ENCODE measurements around the gene SOST.
A peak's percentile ranks its signal among the peaks of the same experiment; 100 is the strongest.

SOST gene

DNA sequence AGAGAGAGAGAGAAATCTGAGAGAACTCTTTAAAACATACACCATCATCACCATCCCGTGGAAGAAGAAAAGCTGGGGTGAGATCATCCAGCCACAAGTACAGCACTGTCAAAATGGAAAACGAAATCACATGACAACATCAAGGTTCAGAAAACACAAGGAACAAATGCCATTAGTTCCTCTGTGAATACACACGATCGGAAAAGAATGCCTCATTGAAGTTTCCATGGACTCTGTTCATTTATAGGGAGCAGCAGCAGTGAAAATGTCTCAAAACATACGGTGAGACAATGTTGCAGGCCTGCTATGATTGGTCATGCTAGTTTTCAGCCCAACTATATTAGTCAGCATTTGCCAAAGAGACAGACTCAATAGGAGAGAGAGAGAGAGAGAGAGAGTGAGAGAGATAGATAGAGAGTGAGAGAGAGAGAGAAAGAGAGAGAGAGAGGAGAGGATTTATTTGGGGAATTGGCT, 26.1 kb upstream of the SOST start:
- Mint-ChIP-seq H3K9me3 (no peaks in the 10 kb centered on the region), H3K4me1 (ENCODE audit: low read depth) (peaks cover 2% of the 10 kb centered on the region), H3K36me3 (ENCODE audit: low read depth) (no peaks in the 10 kb centered on the region), H3K27ac (no peak overlapping the region), H3K27me3 (ENCODE audit: low read depth) (peaks cover 49% of the 10 kb centered on the region), H3K4me3 (no peak overlapping the region)
- no peak for DNase-seq (ENCODE audit: low spot score)

DNA sequence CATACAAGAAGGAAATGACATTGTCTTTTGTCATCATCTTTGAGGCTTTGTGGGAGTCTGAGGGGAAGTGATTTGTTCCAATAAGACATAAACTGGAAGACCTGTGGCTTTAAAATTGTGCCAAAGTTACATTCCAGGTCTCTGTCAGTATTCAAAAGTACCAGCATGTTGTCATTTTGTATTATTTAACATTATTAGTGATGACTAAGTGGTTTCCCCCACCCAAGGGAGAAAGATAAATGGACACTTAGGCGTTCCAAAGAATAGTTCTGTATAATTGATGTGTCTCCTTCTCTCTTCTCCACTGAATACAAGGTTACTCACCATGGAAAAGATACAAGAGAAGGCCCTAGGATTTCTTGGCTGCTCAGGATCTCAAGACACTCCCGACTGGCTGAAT, 25.5 kb upstream of the SOST start:
- no peak for DNase-seq (ENCODE audit: low spot score)
- Mint-ChIP-seq H3K4me1 (ENCODE audit: low read depth) (peaks cover 2% of the 10 kb centered on the region), H3K9me3 (no peaks in the 10 kb centered on the region), H3K27me3 (ENCODE audit: low read depth) (peaks cover 54% of the 10 kb centered on the region), H3K36me3 (ENCODE audit: low read depth) (no peaks in the 10 kb centered on the region), H3K27ac (no peak overlapping the region), H3K4me3 (no peak overlapping the region)

DNA sequence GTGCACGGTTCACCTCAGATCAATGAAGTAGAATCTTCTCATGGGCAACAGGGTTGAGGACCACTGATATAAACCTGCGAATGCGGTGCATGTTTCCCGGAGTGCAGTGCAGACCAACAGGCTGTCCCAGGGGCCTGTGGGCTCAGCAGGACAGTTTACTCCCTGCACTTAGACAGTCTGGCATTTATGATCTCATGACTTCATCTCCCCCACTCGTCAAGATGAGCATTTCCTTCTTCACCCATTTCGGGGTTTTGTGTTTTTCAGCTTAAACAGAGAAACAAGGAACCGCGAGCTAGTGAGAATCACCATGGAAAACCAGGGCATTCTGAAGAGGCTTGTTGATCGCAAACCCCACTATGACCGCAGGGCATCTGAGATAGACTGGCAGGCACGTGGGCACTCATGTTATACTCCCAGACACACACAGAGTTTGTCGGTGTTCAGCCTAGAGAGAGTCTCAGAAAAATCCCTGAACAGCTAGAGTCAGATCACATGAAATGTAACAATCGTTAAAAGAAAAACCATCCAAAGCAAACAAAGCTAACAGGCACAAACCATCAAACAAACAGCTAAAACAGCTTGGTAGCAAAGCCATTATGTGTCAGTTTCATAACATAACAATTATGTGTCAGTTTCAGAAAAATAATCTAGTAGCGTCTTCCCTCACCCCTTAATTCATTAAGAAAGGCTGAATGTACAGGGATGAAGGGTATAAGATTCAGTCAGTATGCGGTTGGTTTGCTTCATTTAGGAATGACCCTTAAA, 24.5 kb upstream of the SOST start:
- no peak overlapping the region for H3K27ac Mint-ChIP-seq
- DNase-seq (ENCODE audit: low spot score) = no peak
- H3K4me1 Mint-ChIP-seq (ENCODE audit: low read depth) = peaks cover 2% of the 10 kb centered on the region
- H3K4me3 Mint-ChIP-seq = no peak overlapping the region
- no peaks in the 10 kb centered on the region for H3K36me3 Mint-ChIP-seq (ENCODE audit: low read depth)
- H3K9me3 Mint-ChIP-seq = no peaks in the 10 kb centered on the region
- peaks cover 54% of the 10 kb centered on the region for H3K27me3 Mint-ChIP-seq (ENCODE audit: low read depth)

DNA sequence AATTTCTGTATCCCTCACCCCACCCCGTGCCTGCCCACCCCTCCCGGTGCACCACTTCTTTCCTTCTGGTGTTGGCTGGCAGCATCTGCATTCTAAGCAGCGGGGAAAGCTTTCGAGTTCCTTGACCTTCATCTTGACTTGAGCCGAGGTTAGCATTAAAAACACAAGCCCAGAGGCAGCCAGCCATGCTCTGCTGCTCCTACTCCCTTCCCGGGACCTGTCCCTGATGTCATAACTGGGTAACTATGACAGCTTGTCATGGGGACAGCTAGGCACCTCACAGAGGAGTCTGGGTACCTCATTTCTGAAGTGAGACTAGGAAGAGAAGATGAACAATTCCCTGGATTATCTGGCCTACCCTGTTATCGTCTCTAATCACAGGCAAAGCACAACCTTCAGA, 21.5 kb upstream of the SOST start, which contains the start of gene CFAP97D1:
TSS of gene CFAP97D1 (plus strand) at position 301 of the 400 bp plus-strand sequence. CDS start at position 329, 28 bp downstream.
- no peaks in the 10 kb centered on the region for H3K36me3 Mint-ChIP-seq (ENCODE audit: low read depth)
- no peak within 1 kb of the TSS for H3K27ac Mint-ChIP-seq
- no peak for DNase-seq (ENCODE audit: low spot score)
- H3K4me1 Mint-ChIP-seq (ENCODE audit: low read depth) = peaks cover 2% of the 10 kb centered on the region
- H3K4me3 Mint-ChIP-seq = peak within 1 kb of the TSS; percentile 73
- H3K27me3 Mint-ChIP-seq (ENCODE audit: low read depth) = peaks cover 52% of the 10 kb centered on the region
- H3K9me3 Mint-ChIP-seq = no peaks in the 10 kb centered on the region

GRCh38 chr17:43779145-43780125, 20.8 kb upstream of the SOST start:
- peaks cover 45% of the 10 kb centered on the region for H3K27me3 Mint-ChIP-seq (ENCODE audit: low read depth)
- DNase-seq (ENCODE audit: low spot score) = no peak
- peak overlapping the region; percentile 73 for H3K4me3 Mint-ChIP-seq
- H3K27ac Mint-ChIP-seq = no peak overlapping the region
- no peaks in the 10 kb centered on the region for H3K36me3 Mint-ChIP-seq (ENCODE audit: low read depth)
- no peaks in the 10 kb centered on the region for H3K9me3 Mint-ChIP-seq
- H3K4me1 Mint-ChIP-seq (ENCODE audit: low read depth) = peaks cover 2% of the 10 kb centered on the region

- Mint-ChIP-seq H3K4me3 (peak within 1 kb of the TSS; percentile 81), H3K27ac (peak within 1 kb of the TSS; percentile 70), H3K36me3 (ENCODE audit: low read depth) (no peaks in the 10 kb centered on the region), H3K27me3 (ENCODE audit: low read depth) (peaks cover 39% of the 10 kb centered on the region), H3K9me3 (no peaks in the 10 kb centered on the region), H3K4me1 (ENCODE audit: low read depth) (peaks cover 2% of the 10 kb centered on the region)
- DNase-seq (ENCODE audit: low spot score) = peak; percentile 75
Observed at GRCh38 chr17:43778337-43779144, 19.9 kb upstream of the SOST start, which contains the start of gene DUSP3. Gene DUSP3, minus strand, starts transcription at chr17:43778977. Its CDS starts 53 bp downstream, at chr17:43778924.

- Mint-ChIP-seq H3K4me3 (no peak overlapping the region), H3K36me3 (ENCODE audit: low read depth) (no peaks in the 10 kb centered on the region), H3K27me3 (ENCODE audit: low read depth) (peaks cover 5% of the 10 kb centered on the region), H3K27ac (no peak overlapping the region), H3K4me1 (ENCODE audit: low read depth) (no peaks in the 10 kb centered on the region), H3K9me3 (no peaks in the 10 kb centered on the region)
- DNase-seq (ENCODE audit: low spot score) = no peak
Observed at GRCh38 chr17:43774304-43775250, 16.0 kb upstream of the SOST start.

- DNase-seq (ENCODE audit: low spot score) = no peak
- no peaks in the 10 kb centered on the region for H3K9me3 Mint-ChIP-seq
- no peak overlapping the region for H3K27ac Mint-ChIP-seq
- H3K36me3 Mint-ChIP-seq (ENCODE audit: low read depth) = no peaks in the 10 kb centered on the region
- no peak overlapping the region for H3K4me3 Mint-ChIP-seq
- H3K4me1 Mint-ChIP-seq (ENCODE audit: low read depth) = no peaks in the 10 kb centered on the region
- no peaks in the 10 kb centered on the region for H3K27me3 Mint-ChIP-seq (ENCODE audit: low read depth)
Observed at GRCh38 chr17:43772877-43773648, 14.5 kb upstream of the SOST start.

DNA sequence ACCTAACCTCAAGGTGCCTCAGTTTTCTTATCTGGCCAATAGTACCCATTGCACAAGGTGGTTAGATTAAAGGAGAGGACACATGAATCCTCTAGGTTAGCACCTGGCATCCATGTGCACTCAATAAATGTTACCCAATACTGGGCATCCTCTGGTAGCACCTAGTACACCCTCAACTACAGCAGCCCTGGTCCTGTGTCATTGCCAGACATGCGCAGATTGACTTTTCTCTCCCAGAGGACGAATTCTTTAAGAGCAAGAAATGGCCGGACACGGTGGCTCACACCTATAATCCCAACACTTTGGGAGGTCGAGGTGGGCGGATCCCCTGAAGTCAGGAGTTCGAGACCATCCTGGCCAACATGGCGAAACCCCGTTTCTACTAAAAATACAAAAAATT, 12.9 kb upstream of the SOST start:
- Mint-ChIP-seq H3K4me1 (ENCODE audit: low read depth) (no peaks in the 10 kb centered on the region), H3K27ac (no peak overlapping the region), H3K27me3 (ENCODE audit: low read depth) (no peaks in the 10 kb centered on the region), H3K4me3 (no peak overlapping the region), H3K9me3 (no peaks in the 10 kb centered on the region), H3K36me3 (ENCODE audit: low read depth) (no peaks in the 10 kb centered on the region)
- no peak for DNase-seq (ENCODE audit: low spot score)

DNA sequence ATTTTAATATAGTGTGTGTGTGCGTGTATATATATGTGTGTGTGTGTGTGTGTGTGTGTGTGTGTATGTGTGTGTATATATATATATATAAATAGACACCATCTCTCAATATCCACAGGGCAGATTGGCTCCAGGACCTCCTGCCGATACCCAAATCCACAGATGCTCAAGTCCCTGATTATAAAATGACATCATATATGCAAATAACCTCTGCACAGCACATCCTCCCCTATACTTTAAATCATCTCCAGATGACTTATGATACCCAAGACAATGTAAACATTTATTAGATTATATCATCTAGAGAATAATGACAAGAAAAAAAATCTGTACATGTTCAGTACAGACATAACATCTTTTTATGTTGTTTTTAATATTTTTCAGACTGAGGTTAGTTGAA, 12.4 kb upstream of the SOST start:
- no peaks in the 10 kb centered on the region for H3K9me3 Mint-ChIP-seq
- H3K4me1 Mint-ChIP-seq (ENCODE audit: low read depth) = no peaks in the 10 kb centered on the region
- DNase-seq (ENCODE audit: low spot score) = no peak
- no peak overlapping the region for H3K4me3 Mint-ChIP-seq
- no peaks in the 10 kb centered on the region for H3K27me3 Mint-ChIP-seq (ENCODE audit: low read depth)
- H3K36me3 Mint-ChIP-seq (ENCODE audit: low read depth) = no peaks in the 10 kb centered on the region
- H3K27ac Mint-ChIP-seq = no peak overlapping the region

DNA sequence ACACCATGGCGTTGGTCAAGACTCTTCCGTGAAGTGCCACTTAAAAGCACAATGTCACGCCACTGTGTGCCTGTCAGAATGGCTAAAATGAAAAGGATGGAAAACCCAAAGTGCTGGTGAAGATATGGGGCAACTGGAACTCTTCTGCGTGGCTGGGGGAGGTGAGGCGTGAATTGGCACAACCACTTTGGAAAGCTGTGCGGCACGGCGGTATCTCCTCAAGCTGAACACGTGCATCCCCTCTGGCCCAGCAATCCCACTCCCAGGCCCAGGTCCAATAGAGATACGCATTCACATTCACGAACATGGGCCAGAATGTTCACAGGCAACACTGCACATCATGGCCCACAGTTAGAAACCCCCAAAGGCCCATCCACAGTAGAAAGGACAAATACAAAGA, 11.3 kb upstream of the SOST start:
- H3K9me3 Mint-ChIP-seq = no peaks in the 10 kb centered on the region
- DNase-seq (ENCODE audit: low spot score) = no peak
- H3K27ac Mint-ChIP-seq = no peak overlapping the region
- no peaks in the 10 kb centered on the region for H3K4me1 Mint-ChIP-seq (ENCODE audit: low read depth)
- no peak overlapping the region for H3K4me3 Mint-ChIP-seq
- H3K36me3 Mint-ChIP-seq (ENCODE audit: low read depth) = no peaks in the 10 kb centered on the region
- H3K27me3 Mint-ChIP-seq (ENCODE audit: low read depth) = no peaks in the 10 kb centered on the region

DNA sequence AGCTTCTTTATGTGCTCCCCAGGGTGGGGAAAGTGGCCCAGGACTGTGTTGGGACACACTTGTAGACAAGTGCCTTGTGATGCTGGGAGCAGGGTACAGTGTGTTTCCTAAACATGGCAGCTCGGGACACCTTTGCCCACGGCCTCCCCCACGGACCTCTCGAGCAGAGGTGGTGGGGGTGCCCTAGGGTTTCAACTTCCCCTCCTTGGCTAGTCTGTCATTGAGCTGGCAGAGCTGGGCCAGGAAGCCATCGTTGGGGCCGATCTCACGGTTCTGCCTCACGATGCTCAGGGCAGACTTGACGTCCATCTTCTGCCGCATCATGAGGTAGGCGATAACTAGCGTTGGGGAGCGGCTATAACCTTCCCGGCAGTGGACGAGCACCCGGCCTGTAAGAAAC, 10.8 kb upstream of the SOST start:
- H3K27me3 Mint-ChIP-seq (ENCODE audit: low read depth) = no peaks in the 10 kb centered on the region

More for the DNA sequence above, 10.8 kb upstream of the SOST start:
- DNase-seq (ENCODE audit: low spot score) = no peak
- H3K36me3 Mint-ChIP-seq (ENCODE audit: low read depth) = no peaks in the 10 kb centered on the region
- no peaks in the 10 kb centered on the region for H3K4me1 Mint-ChIP-seq (ENCODE audit: low read depth)
- no peaks in the 10 kb centered on the region for H3K9me3 Mint-ChIP-seq
- no peak overlapping the region for H3K4me3 Mint-ChIP-seq
- no peak overlapping the region for H3K27ac Mint-ChIP-seq
